A549 treated with GW870086 at 1 μM for 4 hours (cell line): ENCODE data around the gene MFAP3L. TPM values are rescaled to one million over a fixed set of nuclear protein-coding genes. Genes with fewer than 3 reads are reported as not detected.

ENCODE experiments used
- total RNA-seq: library from RNA; stranded (reverse); fragments of 200-300 nt; extraction: Qiagen RNA extraction; gene quantifications from 5 replicates; pipeline ENCODE4 v1.2.3, GENCODE V29; 2022; ENCODE audit warnings: low read depth

MFAP3L gene
- 3.8 to 5.5 TPM (median 4.8 TPM) in 5 replicates for total RNA-seq

DNA sequence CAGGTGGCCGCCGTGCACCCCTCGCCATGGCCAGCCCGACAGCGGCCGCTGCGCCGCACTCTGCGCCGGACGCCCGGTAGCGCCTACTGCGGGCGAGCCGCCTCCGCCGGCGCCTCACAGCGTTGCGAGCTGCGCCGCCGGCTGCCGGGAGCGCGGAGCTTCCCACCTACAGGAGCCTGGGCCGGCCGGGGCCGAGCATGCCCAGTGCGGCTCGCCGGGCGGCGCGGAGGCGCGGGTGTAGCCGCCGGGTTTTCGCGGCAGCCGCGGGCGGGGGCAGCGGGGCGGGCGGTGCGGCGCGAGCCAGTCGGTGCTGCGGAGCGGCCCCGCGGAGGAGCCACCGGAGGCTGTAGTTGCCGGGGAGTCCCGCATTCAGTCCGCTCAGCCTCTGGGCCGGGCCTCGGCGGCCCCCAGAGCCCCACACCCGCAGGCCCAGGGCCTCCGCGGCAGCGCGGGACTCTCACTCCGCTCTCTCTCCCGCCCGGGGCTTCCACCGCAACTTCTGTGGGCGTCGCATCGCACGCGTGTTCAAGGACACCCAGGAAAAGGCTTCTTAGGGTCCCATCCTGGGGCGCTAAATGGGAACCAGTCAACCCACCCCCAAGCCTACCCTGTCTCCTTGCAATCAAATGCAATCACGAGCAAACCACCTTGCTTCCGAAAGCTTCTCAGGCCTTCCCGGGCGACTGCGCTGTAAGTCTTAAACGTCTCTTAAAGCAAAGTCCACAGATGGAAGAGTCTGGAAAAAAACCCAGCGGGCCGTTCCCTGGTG is at the start of gene MFAP3L:
Gene MFAP3L, minus strand, starts transcription at position 143 of the 769 bp plus-strand sequence. CDS start 20,518 bp downstream, outside the sequence.

Other genes with a start within 250 kb of the MFAP3L start
- 7.0 to 9.7 TPM (median 8.6 TPM) in 5 replicates for gene AADAT, start 63.6 kb upstream of the MFAP3L start, total RNA-seq